Ishikawa (cell line): Measurements from ENCODE around the gene PLK4.

Experiments
- CEBPB ChIP-seq: IDR thresholded peaks from 2 replicates; pipeline ENCODE4 v1.6.1; 2012
- CREB1 ChIP-seq: IDR thresholded peaks from 2 replicates; pipeline ENCODE4 v1.6.1; 2012; ENCODE audit warnings: low read depth
- EGR1 ChIP-seq: IDR thresholded peaks from 2 replicates; pipeline ENCODE4 v1.6.1; 2012
- EP300 ChIP-seq: IDR thresholded peaks from 2 replicates; pipeline ENCODE4 v1.6.1; 2012; ENCODE audit warnings: borderline replicate concordance
- FOXM1 ChIP-seq: IDR thresholded peaks from 2 replicates; pipeline ENCODE4 v1.6.1; 2012; ENCODE audit warnings: low read depth, borderline replicate concordance
- NFIC ChIP-seq: IDR thresholded peaks from 2 replicates; pipeline ENCODE4 v1.6.1; 2012
- RAD21 ChIP-seq: IDR thresholded peaks from 2 replicates; pipeline ENCODE4 v1.6.1; 2012; ENCODE audit warnings: low read depth
- TAF1 ChIP-seq: IDR thresholded peaks from 2 replicates; pipeline ENCODE4 v1.6.1; 2012; ENCODE audit warnings: low read depth, mild to moderate bottlenecking
- TCF12 ChIP-seq: IDR thresholded peaks from 2 replicates; pipeline ENCODE4 v1.6.1; 2012; ENCODE audit warnings: low read depth
- TEAD4 ChIP-seq: IDR thresholded peaks from 2 replicates; pipeline ENCODE4 v1.6.1; 2012
- YY1 ChIP-seq: IDR thresholded peaks from 2 replicates; pipeline ENCODE4 v1.6.1; 2012; ENCODE audit warnings: low read depth
- ZBTB7A ChIP-seq: IDR thresholded peaks from 2 replicates; pipeline ENCODE4 v1.6.1; 2012; ENCODE audit warnings: low read depth
- TF ChIP-seq, protein P1 (sequence below): IDR thresholded peaks from 2 replicates; pipeline ENCODE4 v1.6.1; 2012; ENCODE audit warnings: low read depth, mild to moderate bottlenecking
- TF ChIP-seq, protein P2 (sequence below): IDR thresholded peaks from 2 replicates; pipeline ENCODE4 v1.6.1; 2012
- TF ChIP-seq, protein P3 (sequence below): IDR thresholded peaks from 2 replicates; pipeline ENCODE4 v1.6.1; 2012

The PLK4 gene

DNA sequence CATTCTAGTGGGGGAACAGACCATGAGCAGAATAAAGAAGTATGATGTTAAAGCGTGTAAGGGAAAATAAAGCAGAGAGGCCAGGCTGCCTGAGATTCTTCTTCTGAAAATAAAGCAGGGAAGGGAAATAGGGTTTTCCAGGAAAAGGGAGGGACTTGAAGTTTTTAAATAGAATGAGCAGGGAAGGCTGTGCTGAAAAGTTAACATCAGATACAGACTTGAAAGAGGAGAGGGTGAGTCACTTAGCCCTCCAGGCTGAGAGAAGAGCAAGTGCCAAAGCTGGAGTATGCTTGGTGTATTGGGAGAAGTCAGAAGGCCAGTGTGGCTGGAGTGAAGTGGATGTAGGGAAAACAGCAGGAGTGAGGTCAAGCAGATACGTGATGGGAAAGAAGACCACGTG is 10.0 kb upstream of the PLK4 start:
- TF ChIP-seq RAD21 (0 out of 2 replicates have a peak, but pooled peaks have one; percentile 5), CREB1 (no peak)

DNA sequence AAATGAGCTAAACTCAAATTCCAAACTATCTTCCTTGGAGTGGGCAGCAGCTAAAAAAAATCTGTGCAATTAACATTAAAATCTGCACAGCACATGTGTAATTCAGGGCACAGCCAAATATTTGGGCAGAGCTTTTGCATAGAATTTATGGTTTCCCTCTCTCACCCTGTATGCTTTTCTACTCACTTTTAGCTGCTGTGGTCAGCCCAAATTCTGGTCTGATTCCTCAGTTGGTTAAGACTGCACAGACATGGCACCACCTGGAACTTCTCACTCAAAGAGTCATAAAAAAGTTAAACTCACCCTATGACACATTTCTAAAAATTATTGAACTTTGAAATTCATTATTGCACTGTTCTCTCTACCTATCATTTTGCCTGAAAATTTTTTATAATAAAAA is 4.9 kb upstream of the PLK4 start:
- TF ChIP-seq, protein P1, sequence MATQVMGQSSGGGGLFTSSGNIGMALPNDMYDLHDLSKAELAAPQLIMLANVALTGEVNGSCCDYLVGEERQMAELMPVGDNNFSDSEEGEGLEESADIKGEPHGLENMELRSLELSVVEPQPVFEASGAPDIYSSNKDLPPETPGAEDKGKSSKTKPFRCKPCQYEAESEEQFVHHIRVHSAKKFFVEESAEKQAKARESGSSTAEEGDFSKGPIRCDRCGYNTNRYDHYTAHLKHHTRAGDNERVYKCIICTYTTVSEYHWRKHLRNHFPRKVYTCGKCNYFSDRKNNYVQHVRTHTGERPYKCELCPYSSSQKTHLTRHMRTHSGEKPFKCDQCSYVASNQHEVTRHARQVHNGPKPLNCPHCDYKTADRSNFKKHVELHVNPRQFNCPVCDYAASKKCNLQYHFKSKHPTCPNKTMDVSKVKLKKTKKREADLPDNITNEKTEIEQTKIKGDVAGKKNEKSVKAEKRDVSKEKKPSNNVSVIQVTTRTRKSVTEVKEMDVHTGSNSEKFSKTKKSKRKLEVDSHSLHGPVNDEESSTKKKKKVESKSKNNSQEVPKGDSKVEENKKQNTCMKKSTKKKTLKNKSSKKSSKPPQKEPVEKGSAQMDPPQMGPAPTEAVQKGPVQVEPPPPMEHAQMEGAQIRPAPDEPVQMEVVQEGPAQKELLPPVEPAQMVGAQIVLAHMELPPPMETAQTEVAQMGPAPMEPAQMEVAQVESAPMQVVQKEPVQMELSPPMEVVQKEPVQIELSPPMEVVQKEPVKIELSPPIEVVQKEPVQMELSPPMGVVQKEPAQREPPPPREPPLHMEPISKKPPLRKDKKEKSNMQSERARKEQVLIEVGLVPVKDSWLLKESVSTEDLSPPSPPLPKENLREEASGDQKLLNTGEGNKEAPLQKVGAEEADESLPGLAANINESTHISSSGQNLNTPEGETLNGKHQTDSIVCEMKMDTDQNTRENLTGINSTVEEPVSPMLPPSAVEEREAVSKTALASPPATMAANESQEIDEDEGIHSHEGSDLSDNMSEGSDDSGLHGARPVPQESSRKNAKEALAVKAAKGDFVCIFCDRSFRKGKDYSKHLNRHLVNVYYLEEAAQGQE: no peak
- TF ChIP-seq, protein P2, sequence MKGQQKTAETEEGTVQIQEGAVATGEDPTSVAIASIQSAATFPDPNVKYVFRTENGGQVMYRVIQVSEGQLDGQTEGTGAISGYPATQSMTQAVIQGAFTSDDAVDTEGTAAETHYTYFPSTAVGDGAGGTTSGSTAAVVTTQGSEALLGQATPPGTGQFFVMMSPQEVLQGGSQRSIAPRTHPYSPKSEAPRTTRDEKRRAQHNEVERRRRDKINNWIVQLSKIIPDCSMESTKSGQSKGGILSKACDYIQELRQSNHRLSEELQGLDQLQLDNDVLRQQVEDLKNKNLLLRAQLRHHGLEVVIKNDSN: no peak
- no peak for TF ChIP-seq RAD21
- no peak for TF ChIP-seq NFIC
- TF ChIP-seq EGR1: no peak
- TF ChIP-seq, protein P3, sequence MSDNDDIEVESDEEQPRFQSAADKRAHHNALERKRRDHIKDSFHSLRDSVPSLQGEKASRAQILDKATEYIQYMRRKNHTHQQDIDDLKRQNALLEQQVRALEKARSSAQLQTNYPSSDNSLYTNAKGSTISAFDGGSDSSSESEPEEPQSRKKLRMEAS: no peak
- TF ChIP-seq TEAD4: no peak
- no peak for TF ChIP-seq TCF12
- TF ChIP-seq EP300: no peak
- TF ChIP-seq YY1: no peak
- no peak for TF ChIP-seq TAF1
- TF ChIP-seq ZBTB7A: no peak
- no peak for TF ChIP-seq CREB1
- no peak for TF ChIP-seq CEBPB
- no peak for TF ChIP-seq FOXM1

DNA sequence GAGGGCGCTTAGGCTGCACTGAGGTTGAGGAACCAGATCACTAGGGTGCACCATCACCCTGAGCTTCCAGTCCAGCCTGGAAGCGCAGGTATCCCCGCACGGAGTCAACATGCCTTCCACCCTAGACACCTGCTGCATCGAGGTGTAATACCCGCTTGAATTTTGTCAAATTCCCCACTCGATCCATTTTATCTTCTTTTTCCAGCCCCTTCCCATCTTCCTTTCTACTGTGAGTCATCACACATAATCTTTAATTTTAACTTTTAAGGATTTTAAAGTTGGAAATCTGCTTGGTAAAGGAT is 821 bp downstream of the PLK4 start:
- TF ChIP-seq TEAD4 (no peak), TCF12 (no peak), YY1 (no peak), CREB1 (no peak), ZBTB7A (no peak), RAD21 (peak; percentile 4; the same call in 1 of the 2 replicates)
- TF ChIP-seq, protein P1: no peak
- TF ChIP-seq, protein P3: no peak

DNA sequence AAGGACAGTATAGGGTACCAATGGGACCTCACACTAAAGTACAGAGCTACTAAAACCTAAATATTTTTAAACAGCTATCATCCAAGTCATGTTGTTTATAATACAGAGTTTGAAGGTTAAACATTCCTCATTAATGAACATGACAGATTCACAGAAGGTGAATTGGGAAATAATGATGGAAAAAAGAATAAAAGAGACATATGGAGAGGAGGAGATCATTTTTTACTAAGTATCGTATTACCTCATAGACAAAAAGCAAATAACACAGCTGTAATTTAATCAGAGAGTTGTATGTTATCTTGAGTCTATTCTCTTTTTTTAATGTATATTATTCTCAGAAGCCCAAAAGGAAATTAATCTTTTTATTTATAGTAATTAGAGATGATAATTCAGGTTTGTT is 7.9 kb downstream of the PLK4 start:
- TF ChIP-seq ZBTB7A (no peak), TCF12 (no peak), CEBPB (no peak), FOXM1 (no peak), NFIC (no peak), YY1 (no peak), TEAD4 (no peak), CREB1 (no peak), TAF1 (no peak)
- TF ChIP-seq, protein P2: no peak
- TF ChIP-seq, protein P3: no peak
- TF ChIP-seq, protein P1: no peak

DNA sequence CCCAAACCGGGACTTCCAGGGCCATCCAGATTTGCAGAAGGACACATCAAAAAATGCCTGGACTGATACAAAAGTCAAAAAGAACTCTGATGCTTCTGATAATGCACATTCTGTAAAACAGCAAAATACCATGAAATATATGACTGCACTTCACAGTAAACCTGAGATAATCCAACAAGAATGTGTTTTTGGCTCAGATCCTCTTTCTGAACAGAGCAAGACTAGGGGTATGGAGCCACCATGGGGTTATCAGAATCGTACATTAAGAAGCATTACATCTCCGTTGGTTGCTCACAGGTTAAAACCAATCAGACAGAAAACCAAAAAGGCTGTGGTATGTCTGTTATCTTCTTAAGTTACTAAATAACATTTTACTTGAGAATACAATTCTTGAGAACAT is 9.2 kb downstream of the PLK4 start:
- TF ChIP-seq RAD21 (no peak), FOXM1 (no peak), YY1 (no peak), NFIC (no peak), ZBTB7A (no peak), TCF12 (no peak), CEBPB (no peak), TAF1 (no peak), CREB1 (no peak), EP300 (no peak), EGR1 (no peak), TEAD4 (no peak)
- TF ChIP-seq, protein P1: no peak
- TF ChIP-seq, protein P2: no peak
- TF ChIP-seq, protein P3: no peak
